IMR-90 (cell line): ENCODE data around the gene GARIN5A. TPM values are rescaled to one million over a fixed set of nuclear protein-coding genes. Genes with fewer than 3 reads are reported as not detected.

Experiments used
- ATAC-seq: fragments of 200-7000 bp; cut with Tn5 transposase; 2 replicates; pipeline ENCODE4 v1.9.1; 2020; ENCODE audit warnings: low read depth, mild to moderate bottlenecking, moderate library complexity
- BruUV-seq: library from RNA; stranded (reverse); fragments of 400-500 nt; replicated peaks from 2 replicates; lab custom pipeline; 2021; lab: Mats Ljungman, UMichigan
- CTCF ChIA-PET: fragments of 300-600 bp; formaldehyde crosslinking; extraction: SDS; loops from one replicate; lab custom pipeline; 2021; ENCODE audit warnings: antibody characterized with exemption; lab: Yijun Ruan, JAX
- POLR2A ChIA-PET: fragments of 300-600 bp; sonication (Branson Sonifier 250); formaldehyde crosslinking; loops from one replicate; lab custom pipeline; 2022; ENCODE audit warnings: antibody characterized with exemption; ENCODE audit not compliant: unreplicated experiment; lab: Charles Lee
- DNase-seq: peaks from one replicate; pipeline ENCODE4 v3.0.0; 2013
- H2AFZ ChIP-seq: replicated peaks from 2 replicates; pipeline ENCODE3; 2013; ENCODE audit warnings: low read length, mild to moderate bottlenecking; ENCODE audit not compliant: poor library complexity
- H2AK5ac ChIP-seq: 2 replicates; pipeline ENCODE4 v1.6.1; 2013; ENCODE audit warnings: low read depth, low read length, inconsistent platforms
- H2AK9ac ChIP-seq: replicated peaks from 2 replicates; pipeline ENCODE3; 2013; ENCODE audit warnings: mild to moderate bottlenecking, low read depth, low read length, moderate library complexity; ENCODE audit not compliant: poor library complexity
- H2BK120ac ChIP-seq: 2 replicates; pipeline ENCODE4 v1.6.1; 2013; ENCODE audit warnings: low read depth, low read length, inconsistent platforms
- H2BK15ac ChIP-seq: 3 replicates; pipeline ENCODE4 v1.6.1; 2013; ENCODE audit warnings: low read depth, low read length, inconsistent platforms
- H2BK20ac ChIP-seq: 2 replicates; pipeline ENCODE4 v1.6.1; 2013; ENCODE audit warnings: low read depth, mild to moderate bottlenecking, inconsistent platforms, low read length, moderate library complexity
- H2BK5ac ChIP-seq: 2 replicates; pipeline ENCODE4 v1.6.1; 2013; ENCODE audit warnings: mild to moderate bottlenecking, low read depth, low read length, inconsistent platforms; ENCODE audit not compliant: poor library complexity, severe bottlenecking
- H3K14ac ChIP-seq: replicated peaks from 2 replicates; pipeline ENCODE4 v1.6.1; 2013; ENCODE audit warnings: low read depth, low read length, inconsistent platforms
- H3K18ac ChIP-seq: 2 replicates; pipeline ENCODE4 v1.6.1; 2013; ENCODE audit warnings: low read depth, low read length, control low read depth
- H3K23ac ChIP-seq: 2 replicates; pipeline ENCODE4 v1.6.1; 2013; ENCODE audit warnings: low read depth, low read length, inconsistent platforms
- H3K27ac ChIP-seq: 2 replicates; pipeline ENCODE4 v1.5.1; 2013; ENCODE audit warnings: mild to moderate bottlenecking, control low read depth, low read length; ENCODE audit not compliant: insufficient read depth
- H3K27me3 ChIP-seq: 2 replicates; pipeline ENCODE4 v1.6.1; 2013; ENCODE audit warnings: low read length; ENCODE audit not compliant: control insufficient read depth, insufficient read depth
- H3K36me3 ChIP-seq: 2 replicates; pipeline ENCODE4 v1.6.1; 2013; ENCODE audit warnings: low read length, mixed read lengths; ENCODE audit not compliant: control insufficient read depth, insufficient read depth
- H3K4ac ChIP-seq: 2 replicates; pipeline ENCODE4 v1.6.1; 2013; ENCODE audit warnings: low read depth, low read length, inconsistent platforms
- H3K4me1 ChIP-seq: 2 replicates; pipeline ENCODE4 v1.6.1; 2013; ENCODE audit warnings: low read length, mixed read lengths; ENCODE audit not compliant: control insufficient read depth, insufficient read depth
- H3K4me2 ChIP-seq: 2 replicates; pipeline ENCODE4 v1.6.1; 2013; ENCODE audit warnings: low read depth, mild to moderate bottlenecking, control low read depth, low read length, moderate library complexity
- H3K4me3 ChIP-seq: 2 replicates; pipeline ENCODE4 v1.5.1; 2013; ENCODE audit warnings: low read depth, mild to moderate bottlenecking, control low read depth, low read length, moderate library complexity; ENCODE audit not compliant: insufficient read depth
- H3K56ac ChIP-seq: 2 replicates; pipeline ENCODE4 v1.6.1; 2013; ENCODE audit warnings: low read length, inconsistent platforms; ENCODE audit not compliant: insufficient read depth; ENCODE audit errors: extremely low read depth
- H3K79me1 ChIP-seq, 2 experiments: 2 replicates each; pipeline ENCODE4 v1.6.1; 2013; ENCODE audit warnings: low read length in 2 of 2, inconsistent platforms in 1 of 2, low read depth in 1 of 2
- H3K9ac ChIP-seq: 2 replicates; pipeline ENCODE4 v1.6.1; 2013; ENCODE audit warnings: low read depth, low read length, control low read depth
- H3K9me1 ChIP-seq: 2 replicates; pipeline ENCODE4 v1.6.1; 2013; ENCODE audit warnings: low read length, inconsistent platforms; ENCODE audit not compliant: insufficient read depth
- H3K9me3 ChIP-seq: 2 replicates; pipeline ENCODE4 v1.6.1; 2013; ENCODE audit warnings: low read length; ENCODE audit not compliant: control insufficient read depth, insufficient read depth
- H4K20me1 ChIP-seq: 2 replicates; pipeline ENCODE4 v1.6.1; 2013; ENCODE audit warnings: low read length, inconsistent platforms; ENCODE audit not compliant: insufficient read depth
- H4K5ac ChIP-seq: 2 replicates; pipeline ENCODE4 v1.6.1; 2013; ENCODE audit warnings: mild to moderate bottlenecking, low read depth, low read length, control low read depth
- H4K8ac ChIP-seq, 2 experiments: 2 replicates each; pipeline ENCODE4 v1.6.1; 2013; ENCODE audit warnings: low read depth in 2 of 2, low read length in 2 of 2, control low read depth in 1 of 2, inconsistent platforms in 1 of 2
- H4K91ac ChIP-seq: 2 replicates; pipeline ENCODE4 v1.6.1; 2013; ENCODE audit warnings: low read depth, low read length, inconsistent platforms; ENCODE audit not compliant: insufficient read depth
- CTCF ChIP-seq: conservative IDR thresholded peaks from 2 replicates; pipeline ENCODE4 v1.5.1; 2012; ENCODE audit warnings: mild to moderate bottlenecking, low read depth, low read length, improper control_type of control experiment
- WGBS, 2 experiments: methylation state at CpG; one replicate each; pipeline versions ENCODE4 v1.1.5 to v1.1.7; 2013; ENCODE audit warnings: missing lambda C conversion rate in 2 of 2; ENCODE audit not compliant: insufficient read length in 1 of 2; ENCODE audit errors: extremely low coverage in 2 of 2; 5-methylcytosine and 5-hydroxymethylcytosine counted together
- dilution Hi-C: fragments of 300-500 bp; cut with HindIII; formaldehyde crosslinking; loops from one replicate; pipeline ENCODE4 v1.14.3; 2018; ENCODE audit warnings: low sequenced_read_pairs; ENCODE audit not compliant: unreplicated experiment
- in situ Hi-C: fragments of 300-500 bp; cut with MboI; formaldehyde crosslinking; loops from 3 replicates; pipeline ENCODE4 v1.14.3; 2019; ENCODE audit warnings: low sequenced_read_pairs, inconsistent platforms, mixed read lengths
- intact Hi-C: fragments of 100-400 bp; cut with micrococcal nuclease; formaldehyde crosslinking; loops from 2 replicates; pipeline ENCODE4 v1.10.0; 2022
- polyA plus RNA-seq, 3 experiments: library from polyadenylated mRNA; depleted of rRNA; stranded (reverse); fragments of >200 nt; gene quantifications; 2 replicates each; pipeline ENCODE4 v1.2.3, GENCODE V29; 2012; ENCODE audit warnings: low replicate concordance in 1 of 3
- total RNA-seq: library from RNA; depleted of rRNA; stranded (reverse); fragments of >200 nt; gene quantifications from 2 replicates; pipeline ENCODE4 v1.2.3, GENCODE V29; 2012

Gene GARIN5A
- total and polyA plus RNA-seq, 2 of the 4 experiments (the other 2 are of a cell fraction), result 0.53 TPM; not detected in 1

- no peak for DNase-seq
- Histone ChIP-seq H2AFZ (no peak overlapping the region), H3K56ac (no peak overlapping the region), H3K9me3 (no peaks in the 10 kb centered on the region), H2BK20ac (no peak overlapping the region), H3K4me1 (no peaks in the 10 kb centered on the region), H3K9me1 (no peaks in the 10 kb centered on the region), H2AK9ac (no peak overlapping the region), H3K27ac (no peak overlapping the region), H3K4me3 (no peak overlapping the region), H2BK15ac (no peak overlapping the region), H2BK120ac (no peak overlapping the region), H2BK5ac (no peak overlapping the region), H3K14ac (no peak overlapping the region), H3K23ac (no peak overlapping the region), H3K36me3 (no peaks in the 10 kb centered on the region), H4K5ac (no peak overlapping the region), H3K27me3 (peaks cover 24% of the 10 kb centered on the region), H3K9ac (no peak overlapping the region), H2AK5ac (no peak overlapping the region), H3K4ac (no peak overlapping the region), H4K8ac (no peak overlapping the region), H4K91ac (no peak overlapping the region), H3K18ac (no peak overlapping the region), H3K4me2 (no peak overlapping the region), H3K79me1 (no peaks in the 10 kb centered on the region), H4K20me1 (no peaks in the 10 kb centered on the region)
- POLR2A ChIA-PET, result no interaction called here
- intact Hi-C loops, result no loop called here
- dilution Hi-C loops, result no loop called here
- no peak for TF ChIP-seq CTCF
- CTCF ChIA-PET, result no interaction called here
- in situ Hi-C loops, result no loop called here
- BruUV-seq, result no TSS peak
- ATAC-seq, result no peak
- WGBS, 2 experiments, result 83% methylated on average over 14 of the region's 22 CpGs; no CpG with 5 or more reads in 1 of the 2 experiments
Observed at GRCh38 chr19:50423279-50424113, 53.2 kb downstream of the GARIN5A start.
